ENCODE results near the gene DNAJC28. TPM values are rescaled to one million over a fixed set of nuclear protein-coding genes. Genes with fewer than 3 reads are reported as not detected.

DNAJC28 gene
- total RNA-seq, 1 experiment from 2014 or later, result 3.4 TPM

DNA sequence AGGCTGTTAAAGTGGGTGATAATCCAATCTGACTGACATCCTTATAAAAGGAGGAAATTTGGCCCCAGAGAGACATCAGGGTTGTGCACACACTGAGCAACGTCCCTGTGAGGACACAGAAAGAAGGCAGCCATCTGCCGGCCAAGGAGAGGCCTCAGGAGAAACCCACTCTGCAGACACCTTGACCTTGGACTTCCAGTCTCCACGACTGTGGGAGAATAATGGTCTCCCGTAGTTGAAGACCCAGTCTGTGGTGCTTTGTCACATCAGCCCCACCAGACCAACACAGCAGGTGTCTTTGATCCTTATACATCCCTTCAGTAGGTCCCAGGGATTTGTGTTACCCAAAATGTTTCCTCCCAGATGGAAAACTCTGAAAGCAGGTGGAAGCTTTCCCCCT is 4.2 kb upstream of the DNAJC28 start:
- WGBS (ENCODE audit: extremely low coverage, insufficient read length, low lambda C conversion rate), result no CpG with 5 or more reads among the region's 4 CpGs
- Histone ChIP-seq H3K9ac (ENCODE audit: extremely low read depth, insufficient read length, low read length) (no peak overlapping the region), H2BK12ac (ENCODE audit: insufficient read length, low read depth, low read length) (no peak overlapping the region), H2BK15ac (ENCODE audit: low read depth, low read length) (no peak overlapping the region), H2BK120ac (ENCODE audit: low read depth, low read length, poor library complexity, severe bottlenecking) (no peak overlapping the region), H4K91ac (ENCODE audit: insufficient read length, low read depth, low read length) (no peak overlapping the region), H3K14ac (ENCODE audit: insufficient read depth, low read length) (no peak overlapping the region), H2BK20ac (ENCODE audit: low read depth, low read length, poor library complexity, severe bottlenecking) (no peak overlapping the region), H3K4me1 (ENCODE audit: insufficient read depth, low read length) (0 out of 2 replicates have a peak, but pooled peaks cover 2% of the 10 kb centered on the region), H4K5ac (ENCODE audit: insufficient read length, low read depth, low read length) (no peak overlapping the region), H4K8ac (replicated peaks; ENCODE audit: insufficient read length, low read depth, low read length) (no peak overlapping the region), H3T11ph (ENCODE audit: low read length) (no peak overlapping the region), H3K4ac (ENCODE audit: low read depth, low read length) (no peak overlapping the region), H3K18ac (ENCODE audit: insufficient read length, low read depth, low read length) (no peak overlapping the region), H3K79me2 (ENCODE audit: insufficient read depth, low read length) (no peaks in the 10 kb centered on the region), H2BK5ac (ENCODE audit: insufficient read length, low read length) (no peak overlapping the region), H3K4me2 (ENCODE audit: insufficient read depth, insufficient read length, low read length) (no peak overlapping the region), H3K27ac (ENCODE audit: insufficient read length, low read depth, low read length) (no peak overlapping the region), H3K9me3 (ENCODE audit: control insufficient read depth, low read depth, low read length) (no peaks in the 10 kb centered on the region), H3K56ac (ENCODE audit: insufficient read length, low read depth, low read length) (no peak overlapping the region), H4K20me1 (ENCODE audit: control insufficient read depth, insufficient read depth, insufficient read length) (no peaks in the 10 kb centered on the region), H3K23me2 (ENCODE audit: insufficient read length, low read depth, low read length, poor library complexity, severe bottlenecking) (peaks cover 7% of the 10 kb centered on the region), H2AFZ (ENCODE audit: low read length) (no peak overlapping the region), H2AK5ac (ENCODE audit: insufficient read length, low read length) (no peak overlapping the region), H3K79me1 (ENCODE audit: insufficient read depth, low read depth, low read length, poor library complexity, severe bottlenecking) (no peaks in the 10 kb centered on the region), H3K23ac (ENCODE audit: insufficient read length, low read depth, low read length) (no peak overlapping the region), H3K27me3 (ENCODE audit: insufficient read depth, low read length) (no peaks in the 10 kb centered on the region)
- Mint-ChIP-seq H3K4me3 (no peak overlapping the region), H3K36me3 (ENCODE audit: insufficient read depth in 1 of 3, low read depth in 3 of 3) (no peaks in the 10 kb centered on the region), H3K9me3 (no peaks in the 10 kb centered on the region; a peak in 2 of 5 replicates), H3K27me3 (ENCODE audit: low read depth) (no peaks in the 10 kb centered on the region; the same call in 1 of the 2 replicates), H3K27ac (no peak overlapping the region), H3K4me1 (peaks cover 26 to 31% of the 10 kb centered on the region in 2 experiments)
- DNase-seq, result no peak
- TF ChIP-seq CTCF (conservative IDR thresholded peaks at IDR 0.05), result no peak
